H1 (cell line): ENCODE measurements around the gene NECTIN2. TPM values are rescaled to one million over a fixed set of nuclear protein-coding genes. Genes with fewer than 3 reads are reported as not detected.

ENCODE experiments used
- CTCF ChIA-PET: fragments of 300-600 bp; sonication (Branson Sonifier 250); formaldehyde crosslinking; loops from one replicate; lab custom pipeline; 2021; ENCODE audit not compliant: partially characterized antibody; lab: Charles Lee
- POLR2A ChIA-PET: fragments of 300-600 bp; sonication (Branson Sonifier 250); formaldehyde crosslinking; loops from one replicate; lab custom pipeline; 2021; ENCODE audit warnings: inconsistent platforms; ENCODE audit not compliant: partially characterized antibody; lab: Charles Lee
- DNase-seq, 2 experiments: peaks; one replicate each; pipeline versions ENCODE4 v3.0.0 to v3.0.0-alpha.2; 2010 to 2022; ENCODE audit warnings: low spot score in 2 of 2, low read depth in 1 of 2, mixed read lengths in 1 of 2
- FAIRE-seq: peaks from 2 replicates; lab custom pipeline; 2011; peaks lifted over from hg19 to GRCh38; lab: Jason Lieb, UNC
- H2AFZ ChIP-seq: 2 replicates; pipeline ENCODE4 v1.8.1; 2012; ENCODE audit warnings: low read length, inconsistent platforms
- H2AK5ac ChIP-seq: 2 replicates; pipeline ENCODE4 v1.6.1; 2013; ENCODE audit warnings: low read depth, low read length
- H2BK120ac ChIP-seq: replicated peaks from 2 replicates; pipeline ENCODE3; 2013; ENCODE audit warnings: low read depth, low read length, inconsistent platforms
- H2BK12ac ChIP-seq: 2 replicates; pipeline ENCODE4 v1.6.1; 2013; ENCODE audit warnings: low read depth, low read length
- H2BK15ac ChIP-seq: 2 replicates; pipeline ENCODE4 v1.6.1; 2013; ENCODE audit warnings: low read length
- H2BK20ac ChIP-seq: 2 replicates; pipeline ENCODE4 v1.6.1; 2013; ENCODE audit warnings: low read length
- H2BK5ac ChIP-seq: 2 replicates; pipeline ENCODE4 v1.6.1; 2013; ENCODE audit warnings: low read depth, low read length
- H3K14ac ChIP-seq: 2 replicates; pipeline ENCODE4 v1.6.1; 2013; ENCODE audit warnings: inconsistent platforms; ENCODE audit not compliant: insufficient read length
- H3K18ac ChIP-seq: 2 replicates; pipeline ENCODE4 v1.6.1; 2013; ENCODE audit warnings: low read length; ENCODE audit errors: extremely low read depth
- H3K23ac ChIP-seq: 2 replicates; pipeline ENCODE4 v1.6.1; 2013; ENCODE audit warnings: inconsistent platforms; ENCODE audit not compliant: insufficient read length
- H3K23me2 ChIP-seq: 2 replicates; pipeline ENCODE4 v1.6.1; 2013; ENCODE audit warnings: low read depth, low read length
- H3K27ac ChIP-seq: 2 replicates; pipeline ENCODE4 v1.6.1; 2011; ENCODE audit warnings: low read depth, low read length, inconsistent platforms
- H3K27me3 ChIP-seq, 4 experiments: replicated peaks in 1 of 4; 1 replicate in 1 of 4; 2 replicates in 3 of 4; pipeline versions ENCODE4 v1.6.1 to v1.8.1; 2011 to 2013; ENCODE audit warnings: low read length in 3 of 4, mild to moderate bottlenecking in 3 of 4, inconsistent platforms in 2 of 4, mixed read lengths in 2 of 4, moderate library complexity in 1 of 4; ENCODE audit not compliant: control insufficient read depth in 3 of 4, insufficient read depth in 3 of 4; ENCODE audit errors: extremely low read depth in 1 of 4
- H3K36me3 ChIP-seq, 4 experiments: 2 replicates each; pipeline versions ENCODE4 v1.6.1 to v1.8.1; 2011 to 2013; ENCODE audit warnings: mild to moderate bottlenecking in 4 of 4, low read length in 3 of 4, moderate library complexity in 2 of 4, control low read depth in 1 of 4, inconsistent platforms in 1 of 4; ENCODE audit not compliant: insufficient read depth in 4 of 4, control insufficient read depth in 2 of 4
- H3K4ac ChIP-seq: replicated peaks from 2 replicates; pipeline ENCODE3; 2013; ENCODE audit warnings: low read length, low read depth, mixed read lengths, inconsistent platforms; ENCODE audit not compliant: insufficient read length
- H3K4me1 ChIP-seq, 4 experiments: replicated peaks in 1 of 4; 1 replicate in 1 of 4; 2 replicates in 3 of 4; pipeline versions ENCODE4 v1.6.1 to v1.8.1; 2011 to 2013; ENCODE audit warnings: low read length in 3 of 4, inconsistent platforms in 2 of 4, mixed read lengths in 1 of 4; ENCODE audit not compliant: insufficient read depth in 4 of 4, control insufficient read depth in 3 of 4
- H3K4me2 ChIP-seq, 2 experiments: 2 replicates each; pipeline versions ENCODE4 v1.6.1 to v1.8.1; 2011 to 2013; ENCODE audit warnings: low read depth in 2 of 2, low read length in 2 of 2, control low read depth in 1 of 2, inconsistent platforms in 1 of 2, mild to moderate bottlenecking in 1 of 2; ENCODE audit not compliant: insufficient read depth in 1 of 2
- H3K4me3 ChIP-seq, 4 experiments: fragments of 200-600, 300-600 bp in 1 of 4; sonication (generic), shearing (Covaris generic), sonication (Bioruptor Twin) in 1 of 4; 2 replicates each; pipeline versions ENCODE4 v1.5.1 to v1.8.1; 2011 to 2016; ENCODE audit warnings: low read length in 4 of 4, low read depth in 3 of 4, control low read depth in 2 of 4, inconsistent platforms in 2 of 4, mild to moderate bottlenecking in 2 of 4, mixed read lengths in 1 of 4, moderate library complexity in 1 of 4; ENCODE audit not compliant: insufficient read depth in 2 of 4; ENCODE audit errors: extremely low read depth in 1 of 4
- H3K56ac ChIP-seq: replicated peaks from 2 replicates; pipeline ENCODE3; 2013; ENCODE audit warnings: low read depth, mild to moderate bottlenecking, mixed read lengths, low read length, inconsistent platforms; ENCODE audit not compliant: insufficient read length
- H3K79me1 ChIP-seq: 2 replicates; pipeline ENCODE4 v1.6.1; 2013; ENCODE audit warnings: low read depth, low read length, control low read depth
- H3K79me2 ChIP-seq, 2 experiments: 2 replicates each; pipeline versions ENCODE4 v1.6.1 to v1.8.1; 2012 to 2013; ENCODE audit warnings: low read length in 2 of 2, mild to moderate bottlenecking in 2 of 2, inconsistent platforms in 1 of 2; ENCODE audit not compliant: insufficient read depth in 2 of 2, control insufficient read depth in 1 of 2
- H3K9ac ChIP-seq, 4 experiments: replicated peaks in 1 of 4; 1 replicate in 1 of 4; 2 replicates in 3 of 4; pipeline versions ENCODE4 v1.6.1 to v1.8.1; 2011 to 2013; ENCODE audit warnings: low read depth in 3 of 4, low read length in 3 of 4, control low read depth in 2 of 4, mild to moderate bottlenecking in 2 of 4, moderate library complexity in 2 of 4, inconsistent platforms in 1 of 4; ENCODE audit errors: extremely low read depth in 1 of 4
- H3K9me3 ChIP-seq, 2 experiments: 2 replicates each; pipeline versions ENCODE4 v1.6.1 to v1.8.1; 2012 to 2013; ENCODE audit warnings: mild to moderate bottlenecking in 2 of 2, moderate library complexity in 2 of 2, control low read depth in 1 of 2, inconsistent platforms in 1 of 2, low read depth in 1 of 2, low read length in 1 of 2, mixed read lengths in 1 of 2; ENCODE audit not compliant: insufficient read depth in 2 of 2
- H4K20me1 ChIP-seq, 2 experiments: replicated peaks in 1 of 2; 2 replicates each; pipeline versions ENCODE3 to v1.8.1; 2011 to 2013; ENCODE audit warnings: inconsistent platforms in 2 of 2, low read length in 2 of 2, mild to moderate bottlenecking in 1 of 2; ENCODE audit not compliant: insufficient read depth in 2 of 2, control insufficient read depth in 1 of 2
- H4K5ac ChIP-seq: 2 replicates; pipeline ENCODE4 v1.6.1; 2013; ENCODE audit warnings: low read length, low read depth, mixed read lengths, inconsistent platforms; ENCODE audit not compliant: insufficient read length
- H4K8ac ChIP-seq: 2 replicates; pipeline ENCODE4 v1.8.0; 2013; ENCODE audit warnings: mild to moderate bottlenecking, moderate library complexity, low read length, inconsistent platforms; ENCODE audit not compliant: insufficient read depth; ENCODE audit errors: extremely low read depth
- H4K91ac ChIP-seq: replicated peaks from 2 replicates; pipeline ENCODE3; 2013; ENCODE audit warnings: low read length, mixed read lengths, inconsistent platforms; ENCODE audit not compliant: insufficient read length
- CTBP2 ChIP-seq: IDR thresholded peaks from 2 replicates; pipeline ENCODE4 v1.7.0; 2011; ENCODE audit warnings: borderline replicate concordance, mild to moderate bottlenecking, moderate library complexity, mixed read lengths, low read length; ENCODE audit not compliant: insufficient read depth, insufficient read length
- JUND ChIP-seq: IDR thresholded peaks from 2 replicates; pipeline ENCODE4 v1.6.1; 2011; ENCODE audit warnings: mild to moderate bottlenecking, improper control_type of control experiment, low read length
- MAX ChIP-seq: IDR thresholded peaks from 2 replicates; pipeline ENCODE4 v1.6.1; 2012; ENCODE audit warnings: inconsistent platforms
- NRF1 ChIP-seq: IDR thresholded peaks from 2 replicates; pipeline ENCODE4 v1.6.1; 2011; ENCODE audit warnings: mild to moderate bottlenecking, low read depth, low read length, improper control_type of control experiment
- SIN3A ChIP-seq, 2 experiments: IDR thresholded peaks in 1 of 2; conservative IDR thresholded peaks in 1 of 2; 2 replicates each; pipeline ENCODE4 v1.6.1; 2011 to 2012; ENCODE audit warnings: low read length in 2 of 2, improper control_type of control experiment in 1 of 2, low read depth in 1 of 2, mild to moderate bottlenecking in 1 of 2
- WGBS, 2 experiments: shearing (Covaris generic) in 1 of 2; methylation state at CpG; one replicate each; pipeline versions ENCODE4 v1.1.6 to v1.1.7; 2013 to 2015; ENCODE audit warnings: low lambda C conversion rate in 2 of 2, mixed read lengths in 2 of 2, inconsistent platforms in 1 of 2, low coverage in 1 of 2, missing lambda C conversion rate in 1 of 2; ENCODE audit not compliant: insufficient replicate concordance in 2 of 2, insufficient coverage in 1 of 2, insufficient read length in 1 of 2; ENCODE audit errors: extremely low coverage in 1 of 2, missing lambda C conversion rate in 1 of 2; 5-methylcytosine and 5-hydroxymethylcytosine counted together
- polyA plus RNA-seq, 7 experiments: library from polyadenylated mRNA; depleted of rRNA in 3 of 7; stranded (reverse) in 5 of 7; unstranded in 2 of 7; fragments of >200 nt in 5 of 7; fragments of 200-250 nt in 2 of 7; gene quantifications; 1 replicate in 5 of 7; 2 replicates in 1 of 7; 4 replicates in 1 of 7; pipeline versions ENCODE4 v1.2.1 to v1.2.3, GENCODE V29; 2011 to 2013; ENCODE audit warnings: missing spikeins in 2 of 7, mixed read lengths in 2 of 7
- total RNA-seq: library from RNA; stranded (reverse); fragmentation: NEBNext Ultra II Directional; extraction: Animal tissue kit (Norgen Biotek cat#: 25700); gene quantifications from 2 replicates; pipeline ENCODE4 v1.2.1, GENCODE V29; 2021

The NECTIN2 gene
- total and polyA plus RNA-seq, 2 of the 8 experiments (the other 6 are each of a cell fraction or from before 2014, with no cell fraction given): 184 to 237 TPM

GRCh38 chr19:44823373-44823698, 22.8 kb upstream of the NECTIN2 start:
- no peak overlapping the region for H3K9ac ChIP-seq
- no peak for FAIRE-seq
- peaks cover 1 to 24% (median 7%) of the 10 kb centered on the region in 4 experiments; a peak in 6 of 7 replicates for H3K27me3 ChIP-seq
- H4K20me1 ChIP-seq: no peaks in the 10 kb centered on the region
- no peak for DNase-seq
- no peak overlapping the region for H3K56ac ChIP-seq
- no peak overlapping the region for H2AK5ac ChIP-seq
- no peak overlapping the region for H3K18ac ChIP-seq
- H3K4me1 ChIP-seq: 0 out of 7 replicates have a peak, but pooled peaks cover 0 to 3% (median 0%) of the 10 kb centered on the region in 4 experiments
- H3K79me2 ChIP-seq: no peaks in the 10 kb centered on the region
- no peaks in the 10 kb centered on the region for H3K9me3 ChIP-seq
- H3K14ac ChIP-seq: no peak overlapping the region
- no peak overlapping the region for H3K23ac ChIP-seq
- H3K4me3 ChIP-seq: no peak overlapping the region
- H4K5ac ChIP-seq: no peak overlapping the region
- H2BK20ac ChIP-seq: no peak overlapping the region
- peaks cover 8% of the 10 kb centered on the region; the same call in 1 of the 2 replicates for H3K23me2 ChIP-seq
- no peaks in the 10 kb centered on the region; the same call in 1 of the 2 replicates for H3K79me1 ChIP-seq
- H2BK15ac ChIP-seq: no peak overlapping the region
- no peak overlapping the region for H3K27ac ChIP-seq
- peaks cover 0 to 17% (median 3%) of the 10 kb centered on the region in 4 experiments; a peak in 4 of 8 replicates for H3K36me3 ChIP-seq
- no peak overlapping the region for H3K4ac ChIP-seq
- CTCF ChIA-PET: interaction anchor here (0.6 to 2.3 kb wide), 9 partner anchors 16 to 251 kb away, joined by 3 to 10 read pairs (median 3); partner anchors contain the start of gene NECTIN2
- H2BK12ac ChIP-seq: no peak overlapping the region
- WGBS, 2 experiments: 87% methylated on average over 4 of the region's 4 CpGs; no CpG with 5 or more reads in 1 of the 2 experiments
- TF ChIP-seq SIN3A (conservative IDR thresholded peaks at IDR 0.05 in 1 of 2, IDR thresholded peaks at IDR 0.05 in 1 of 2; ENCODE audit: low read depth in 1 of 2, low read length in 2 of 2) (no peak), CTBP2 (no peak), JUND (no peak), MAX (no peak), NRF1 (no peak)
- H2BK120ac ChIP-seq: no peak overlapping the region
- no peak overlapping the region for H3K4me2 ChIP-seq
- no peak overlapping the region for H2BK5ac ChIP-seq
- no peak overlapping the region for H4K91ac ChIP-seq
- no peak overlapping the region for H2AFZ ChIP-seq
- POLR2A ChIA-PET: interaction anchor here (0.6 to 4.0 kb wide), 5 partner anchors 12 to 217 kb away, joined by 3 to 37 read pairs (median 10); partner anchors contain the start of gene BCAM
- no peak overlapping the region for H4K8ac ChIP-seq
